HG02678 (cell line): Measurements from ENCODE around the gene MUC12.

Experiments used
- ATAC-seq: cut with Tn5 transposase; IDR thresholded peaks from one replicate; pipeline ENCODE4 v1.9.1; 2021; ENCODE audit warnings: mild to moderate bottlenecking, moderate library complexity; ENCODE audit not compliant: unreplicated experiment

The MUC12 gene

DNA sequence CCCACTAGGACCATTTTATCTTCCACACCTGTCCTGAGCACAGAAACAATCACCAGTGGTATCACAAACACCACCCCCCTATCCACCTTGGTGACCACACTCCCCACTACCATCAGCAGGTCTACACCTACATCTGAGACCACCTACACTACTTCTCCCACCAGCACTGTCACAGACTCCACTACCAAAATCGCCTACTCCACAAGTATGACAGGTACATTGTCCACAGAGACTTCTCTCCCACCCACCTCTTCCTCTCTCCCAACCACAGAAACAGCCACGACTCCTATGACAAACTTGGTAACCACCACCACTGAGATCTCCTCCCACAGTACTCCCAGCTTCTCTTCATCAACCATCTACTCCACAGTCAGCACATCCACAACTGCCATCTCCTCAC, 16.7 kb upstream of the MUC12 start:
- no peak for ATAC-seq

GRCh38 chr7:100957832-100958421, 11.4 kb upstream of the MUC12 start:
- no peak for ATAC-seq

- no peak for ATAC-seq
Measured at GRCh38 chr7:100959894-100960293, 9.5 kb upstream of the MUC12 start.

GRCh38 chr7:100962537-100962936, 6.8 kb upstream of the MUC12 start:
- no peak for ATAC-seq

DNA sequence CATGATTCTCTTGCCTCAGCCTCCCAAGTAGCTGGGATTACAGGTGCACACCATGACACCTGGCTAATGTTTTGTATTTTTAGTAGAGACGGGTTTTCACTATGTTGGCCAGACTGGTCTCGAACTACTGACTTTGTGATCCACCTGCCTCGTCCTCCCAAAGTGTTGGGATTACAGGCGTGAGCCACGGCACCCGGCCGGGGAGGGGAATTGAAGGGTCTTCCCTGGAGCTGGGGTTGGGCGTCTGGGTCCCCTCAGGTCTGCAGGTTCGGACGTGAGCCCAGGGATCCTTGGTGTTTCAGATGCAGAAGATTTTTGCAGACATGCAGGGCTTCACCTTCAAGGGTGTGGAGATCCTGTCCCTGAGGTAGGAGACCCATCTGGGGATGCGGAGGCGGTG, 6.0 kb upstream of the MUC12 start:
- ATAC-seq, result no peak

GRCh38 chr7:100963874-100964273, 5.5 kb upstream of the MUC12 start:
- ATAC-seq, result no peak

- no peak for ATAC-seq
Measured at GRCh38 chr7:100964630-100965029, 4.7 kb upstream of the MUC12 start.

GRCh38 chr7:100965045-100965722, 4.2 kb upstream of the MUC12 start:
- no peak for ATAC-seq

- ATAC-seq, result no peak
Measured at GRCh38 chr7:100965723-100966541, 3.4 kb upstream of the MUC12 start.

- ATAC-seq, result no peak
Measured at GRCh38 chr7:100966542-100967291, 2.6 kb upstream of the MUC12 start.

DNA sequence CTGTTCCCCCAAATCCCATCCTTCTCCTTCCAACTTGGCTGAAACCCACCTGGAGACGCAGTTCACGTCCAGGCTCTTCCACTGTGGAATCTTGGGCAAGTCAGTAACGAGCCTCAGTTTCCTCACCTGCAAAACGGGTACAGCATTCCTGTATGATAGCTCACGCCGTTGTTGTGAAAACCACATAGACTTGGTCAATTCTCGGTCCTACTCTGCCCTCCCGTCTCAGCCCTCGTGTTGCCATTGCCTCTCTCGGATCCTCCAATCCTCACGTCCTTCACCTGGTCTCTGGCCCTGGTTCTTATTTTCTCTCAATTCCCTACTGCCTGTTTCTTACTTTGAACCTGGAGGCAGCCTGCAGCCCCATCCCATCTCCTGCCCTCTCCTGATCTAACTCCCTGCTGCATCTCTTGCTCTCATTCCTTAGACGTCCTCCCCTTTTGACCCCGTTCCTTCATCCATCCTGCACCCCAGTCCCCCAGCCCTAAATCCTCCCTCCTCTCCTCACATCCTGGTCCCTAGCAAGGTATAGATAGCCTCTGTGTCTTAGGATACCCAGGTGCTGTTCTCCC, 2.0 kb upstream of the MUC12 start:
- ATAC-seq, result no peak

DNA sequence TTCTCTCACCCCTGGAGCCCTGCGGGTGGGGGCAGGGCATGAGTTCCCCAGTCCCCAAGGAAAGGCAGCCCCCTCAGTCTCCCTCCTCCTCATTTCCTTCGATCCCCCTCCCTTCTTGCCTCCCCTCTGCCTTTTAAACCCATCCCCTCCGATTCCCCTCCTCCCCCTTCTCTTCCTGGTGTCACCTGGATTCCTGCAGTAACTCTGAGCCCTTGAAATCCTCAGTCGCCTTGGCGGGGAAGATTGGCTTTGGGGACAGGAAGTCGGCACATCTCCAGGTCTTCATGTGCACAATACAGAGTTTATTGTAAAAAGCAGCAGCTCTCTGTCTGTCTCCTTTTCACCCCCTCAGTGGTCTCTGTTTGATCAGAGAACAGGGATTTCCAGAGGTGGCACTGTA, 1.3 kb upstream of the MUC12 start:
- no peak for ATAC-seq

GRCh38 chr7:100968650-100969049, 715 bp upstream of the MUC12 start:
- no peak for ATAC-seq

GRCh38 chr7:100971111-100972001, 2.0 kb downstream of the MUC12 start:
- no peak for ATAC-seq

DNA sequence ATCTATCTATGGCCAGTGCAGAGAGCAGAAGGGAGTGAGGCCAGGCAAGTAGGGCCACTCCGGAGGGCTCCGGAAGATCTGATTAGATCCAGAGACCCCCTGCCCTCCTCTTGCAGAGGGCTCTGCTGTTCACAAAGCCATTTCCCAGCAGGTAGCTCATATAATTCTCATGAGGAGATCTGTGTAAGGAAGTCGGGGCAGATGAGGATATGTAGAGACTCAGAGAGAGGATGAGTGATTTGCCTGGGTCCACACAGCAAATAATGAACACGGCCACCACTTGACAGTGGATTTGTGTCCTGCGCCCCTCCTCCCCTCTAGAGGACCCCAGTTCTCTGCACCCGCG, 2.6 kb downstream of the MUC12 start:
- no peak for ATAC-seq

DNA sequence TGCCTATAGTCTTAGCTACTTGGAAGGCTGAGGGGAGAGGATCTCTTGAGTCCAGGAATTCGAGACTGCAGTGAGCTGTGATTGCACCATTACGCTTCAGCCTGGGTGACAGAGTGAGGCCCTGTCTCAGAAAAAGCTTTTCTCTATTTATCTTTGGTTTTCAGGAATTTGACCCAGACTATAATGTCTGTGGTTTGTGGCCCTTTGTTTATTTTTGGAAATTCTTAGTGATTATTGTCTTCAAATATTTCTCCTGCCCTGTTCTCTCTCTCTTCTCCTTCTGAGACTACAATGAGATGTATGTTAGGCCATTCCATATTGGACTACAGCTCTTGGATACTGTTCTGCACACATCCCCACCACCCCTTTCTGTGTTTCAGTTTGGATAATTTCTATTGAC, 4.7 kb downstream of the MUC12 start:
- ATAC-seq, result no peak

GRCh38 chr7:100975371-100975821, 6.0 kb downstream of the MUC12 start:
- ATAC-seq, result no peak

GRCh38 chr7:100978300-100978699, 8.9 kb downstream of the MUC12 start:
- ATAC-seq, result no peak

DNA sequence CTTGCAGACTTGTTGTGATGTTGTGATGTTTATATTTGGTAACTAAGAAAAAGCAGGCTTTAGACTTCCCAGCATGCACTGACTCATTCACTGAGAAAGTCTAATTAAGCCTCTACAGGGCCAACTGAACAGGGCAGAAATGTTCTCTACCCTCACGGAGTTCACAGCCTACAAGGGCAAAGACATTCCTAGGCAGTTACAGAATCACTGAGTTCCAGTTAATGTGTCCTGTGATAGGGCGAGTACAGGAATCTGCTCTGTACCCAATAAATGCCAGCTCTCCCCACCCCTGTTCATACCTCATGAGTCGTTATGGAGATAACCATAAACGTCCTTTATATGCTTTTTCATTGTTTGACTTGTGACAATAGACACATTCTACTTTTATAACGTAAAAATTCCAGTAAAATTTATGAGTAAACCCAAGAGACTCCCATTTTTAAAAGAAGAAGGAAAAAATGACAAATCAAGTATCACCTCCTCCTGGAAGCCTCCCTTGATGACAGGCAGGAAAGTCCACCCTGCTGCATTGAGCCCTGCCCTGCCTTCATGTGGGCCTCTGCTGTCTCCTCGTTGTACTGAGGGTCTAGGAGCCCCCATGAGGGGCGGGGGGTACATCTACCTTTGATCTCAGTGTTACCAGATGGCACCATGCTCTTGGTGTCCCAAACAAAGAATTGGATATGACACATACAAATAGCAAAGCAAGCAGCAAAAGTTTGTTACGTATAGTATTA, 14.3 kb downstream of the MUC12 start:
- ATAC-seq, result no peak
